Erythroblast (primary cell): ENCODE measurements around the gene VANGL1.

Source experiments
- GATA1 ChIP-seq: IDR thresholded peaks from 2 replicates; pipeline ENCODE4 v1.6.1; 2011; ENCODE audit warnings: low read depth, mild to moderate bottlenecking, control low read depth, low read length, moderate library complexity
- POLR2A ChIP-seq: IDR thresholded peaks from 2 replicates; pipeline ENCODE4 v1.6.1; 2011; ENCODE audit warnings: mild to moderate bottlenecking, low read length

GRCh38 chr1:115712911-115713609 is 71.3 kb downstream of the VANGL1 start:
- TF ChIP-seq POLR2A = no peak
- TF ChIP-seq GATA1 = no peak
